Measurements from ENCODE around the gene SAMD13.
A peak's percentile ranks its signal among the peaks of the same experiment; 100 is the strongest.

Gene SAMD13

GRCh38 chr1:84298328-84298683 is 3.2 kb upstream of the SAMD13 start:
- peaks cover 40% of the 10 kb centered on the region for H3K4me1 Mint-ChIP-seq
- peak; percentile 69 for DNase-seq

DNA sequence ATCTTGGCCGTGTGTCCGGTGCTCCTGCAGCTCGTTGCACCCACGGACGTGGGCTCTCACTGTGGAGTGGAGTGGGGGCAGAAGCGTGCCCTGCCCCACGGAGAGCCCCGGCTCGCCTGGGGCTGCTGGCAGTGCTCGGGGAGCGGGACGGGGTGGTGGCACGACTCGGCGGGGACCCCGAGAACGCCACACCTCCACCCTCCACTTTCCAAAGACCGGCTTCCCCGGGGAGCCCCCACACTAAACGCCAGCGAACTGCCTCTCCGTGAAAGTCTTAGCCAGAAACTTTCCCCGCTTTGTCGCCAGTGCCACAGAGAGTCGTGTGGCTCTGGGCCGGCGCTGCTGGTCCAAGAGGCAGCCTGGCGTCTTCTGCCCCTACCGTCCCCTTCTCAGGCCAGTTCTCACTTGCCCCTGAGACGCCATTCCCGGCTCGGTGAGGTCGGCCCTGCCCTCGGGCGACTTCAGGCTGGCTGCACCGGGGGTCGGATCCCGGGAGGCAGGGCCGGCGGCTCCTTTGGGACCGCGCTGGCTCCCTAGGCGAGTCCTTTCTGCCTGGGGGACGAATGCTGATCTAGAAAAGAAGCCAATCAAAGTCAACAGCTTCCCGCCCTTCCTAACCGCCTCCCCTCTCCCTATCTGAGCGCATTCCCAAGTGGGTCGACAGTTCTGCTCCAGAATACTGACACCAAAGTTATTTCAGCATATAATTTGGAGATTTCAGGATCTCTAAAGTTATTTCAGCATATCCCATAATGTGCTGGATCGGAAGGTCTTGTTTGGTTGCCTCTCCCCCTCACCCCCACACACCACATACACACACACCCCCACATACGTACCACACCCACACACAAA is 2.6 kb upstream of the SAMD13 start:
- Mint-ChIP-seq H3K27ac (peak overlapping the region; percentile 82), H3K27me3 (peaks cover 4% of the 10 kb centered on the region), H3K4me3 (peak overlapping the region; percentile 83), H3K36me3 (ENCODE audit: low read depth) (no peaks in the 10 kb centered on the region), H3K4me1 (peaks cover 44% of the 10 kb centered on the region), H3K9me3 (no peaks in the 10 kb centered on the region)
- DNase-seq = peak; percentile 33
- ATAC-seq = peak; percentile 58

More at GRCh38 chr1:84298328-84298683, 3.2 kb upstream of the SAMD13 start:
- H3K36me3 Mint-ChIP-seq (ENCODE audit: low read depth) = no peaks in the 10 kb centered on the region
- peaks cover 4% of the 10 kb centered on the region for H3K27me3 Mint-ChIP-seq
- H3K9me3 Mint-ChIP-seq = no peaks in the 10 kb centered on the region
- H3K27ac Mint-ChIP-seq = peak overlapping the region; percentile 82
- peak overlapping the region; percentile 83 for H3K4me3 Mint-ChIP-seq
- ATAC-seq = peak; percentile 75

GRCh38 chr1:84299536-84300170 is 1.9 kb upstream of the SAMD13 start:
- H3K4me1 Mint-ChIP-seq = peaks cover 48% of the 10 kb centered on the region
- H3K9me3 Mint-ChIP-seq = no peaks in the 10 kb centered on the region

GRCh38 chr1:84300501-84300900 is 1.0 kb upstream of the SAMD13 start:
- Mint-ChIP-seq H3K27me3 (peaks cover 4% of the 10 kb centered on the region), H3K4me1 (peaks cover 50% of the 10 kb centered on the region), H3K36me3 (ENCODE audit: low read depth) (no peaks in the 10 kb centered on the region), H3K9me3 (no peaks in the 10 kb centered on the region), H3K4me3 (peak overlapping the region; percentile 13), H3K27ac (no peak overlapping the region)
- ATAC-seq (no peak), DNase-seq (no peak)

More at GRCh38 chr1:84299536-84300170, 1.9 kb upstream of the SAMD13 start:
- H3K27me3 Mint-ChIP-seq = peaks cover 4% of the 10 kb centered on the region
- H3K27ac Mint-ChIP-seq = peak overlapping the region; percentile 82
- H3K36me3 Mint-ChIP-seq (ENCODE audit: low read depth) = no peaks in the 10 kb centered on the region
- ATAC-seq = no peak
- DNase-seq = no peak
- peak overlapping the region; percentile 83 for H3K4me3 Mint-ChIP-seq

DNA sequence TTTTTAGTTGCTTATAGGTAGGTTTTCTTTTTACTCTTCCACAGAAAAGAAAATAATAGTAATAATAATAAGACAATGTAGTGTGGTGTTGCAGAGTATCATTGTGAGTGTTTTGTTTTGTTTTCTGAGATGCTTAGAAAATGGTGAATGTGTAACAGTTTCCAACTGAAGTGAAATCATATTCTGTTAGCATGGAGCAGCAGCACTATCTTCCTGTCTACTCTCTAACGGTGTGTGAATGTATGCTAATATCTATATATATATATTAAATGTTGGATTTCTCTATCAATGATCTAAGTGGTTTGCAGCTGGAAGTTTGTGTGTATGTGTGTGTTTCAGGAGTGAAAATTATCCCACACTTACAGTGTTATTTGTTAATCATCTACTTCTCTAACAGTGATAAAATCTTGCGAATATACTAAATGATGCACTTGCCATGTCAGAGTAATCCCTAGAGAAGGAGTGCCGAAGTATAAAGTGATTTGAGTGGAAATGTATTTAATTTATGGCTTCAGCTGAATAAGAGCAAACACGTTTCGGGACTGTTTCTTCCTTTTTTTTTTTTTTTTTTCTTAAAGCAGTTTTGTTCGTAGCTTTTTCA is 377 bp downstream of the SAMD13 start:
- H3K36me3 Mint-ChIP-seq (ENCODE audit: low read depth) = no peaks in the 10 kb centered on the region
- peaks cover 2% of the 10 kb centered on the region for H3K9me3 Mint-ChIP-seq
- ATAC-seq (no peak), DNase-seq (no peak)
- H3K4me1 Mint-ChIP-seq = peaks cover 50% of the 10 kb centered on the region
- H3K27me3 Mint-ChIP-seq = peaks cover 4% of the 10 kb centered on the region
- H3K27ac Mint-ChIP-seq = peak overlapping the region; percentile 49
- peak overlapping the region; percentile 72 for H3K4me3 Mint-ChIP-seq

- Mint-ChIP-seq H3K36me3 (ENCODE audit: low read depth) (no peaks in the 10 kb centered on the region), H3K27ac (peak overlapping the region; percentile 37), H3K9me3 (peaks cover 13% of the 10 kb centered on the region), H3K4me1 (peaks cover 47% of the 10 kb centered on the region), H3K4me3 (peak overlapping the region; percentile 72), H3K27me3 (peaks cover 4% of the 10 kb centered on the region)
- DNase-seq = no peak
- no peak for ATAC-seq
Observed at GRCh38 chr1:84303314-84303830, 1.9 kb downstream of the SAMD13 start.

DNA sequence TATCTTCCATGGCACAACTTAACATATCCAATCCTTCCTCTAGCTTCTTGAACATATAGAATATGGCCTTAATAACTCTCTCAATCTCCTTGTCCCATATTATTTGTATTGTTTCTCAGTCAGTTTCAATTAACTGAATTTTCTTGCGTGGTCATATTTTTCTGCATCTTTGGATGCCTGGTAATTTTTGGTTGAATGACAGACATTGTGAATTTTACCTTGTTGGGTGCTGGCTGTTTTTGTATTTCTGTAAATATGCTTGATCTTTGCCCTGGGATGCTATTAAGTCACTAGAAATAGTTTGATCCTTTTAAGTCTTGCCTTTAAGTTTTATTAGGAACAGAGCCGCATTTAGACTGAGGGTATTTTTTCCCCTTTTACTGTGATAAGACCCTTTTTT is 5.9 kb downstream of the SAMD13 start:
- no peaks in the 10 kb centered on the region for H3K36me3 Mint-ChIP-seq (ENCODE audit: low read depth)

DNA sequence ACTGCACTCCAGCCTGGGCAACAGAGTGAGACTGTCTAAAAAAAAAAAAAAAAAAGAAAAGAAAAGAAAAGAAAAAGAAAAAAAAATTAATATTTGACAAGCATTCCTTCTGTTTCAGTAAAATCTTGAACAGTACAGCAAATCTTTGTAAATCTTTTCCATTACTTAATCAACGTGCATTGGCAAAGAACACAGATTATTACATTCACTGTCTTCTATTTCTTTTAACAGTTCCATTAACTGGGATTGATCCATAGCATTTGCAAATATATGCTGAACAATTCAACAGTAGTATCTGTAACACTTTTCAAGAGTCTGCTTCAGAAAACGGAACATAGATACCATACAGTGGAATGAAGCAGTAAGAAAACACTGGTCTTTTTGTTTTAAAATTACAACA is 9.8 kb downstream of the SAMD13 start:
- no peaks in the 10 kb centered on the region for H3K27me3 Mint-ChIP-seq
- H3K36me3 Mint-ChIP-seq (ENCODE audit: low read depth) = no peaks in the 10 kb centered on the region
- ATAC-seq = no peak
- H3K27ac Mint-ChIP-seq = no peak overlapping the region
- H3K9me3 Mint-ChIP-seq = peaks cover 13% of the 10 kb centered on the region
- no peak for DNase-seq
- H3K4me3 Mint-ChIP-seq = no peak overlapping the region
- no peaks in the 10 kb centered on the region for H3K4me1 Mint-ChIP-seq

More for the DNA sequence above, 5.9 kb downstream of the SAMD13 start:
- H3K27ac Mint-ChIP-seq = no peak overlapping the region
- peaks cover 19% of the 10 kb centered on the region for H3K4me1 Mint-ChIP-seq
- no peaks in the 10 kb centered on the region for H3K27me3 Mint-ChIP-seq
- no peak overlapping the region for H3K4me3 Mint-ChIP-seq
- peaks cover 13% of the 10 kb centered on the region for H3K9me3 Mint-ChIP-seq
- no peak for DNase-seq
- no peak for ATAC-seq

DNA sequence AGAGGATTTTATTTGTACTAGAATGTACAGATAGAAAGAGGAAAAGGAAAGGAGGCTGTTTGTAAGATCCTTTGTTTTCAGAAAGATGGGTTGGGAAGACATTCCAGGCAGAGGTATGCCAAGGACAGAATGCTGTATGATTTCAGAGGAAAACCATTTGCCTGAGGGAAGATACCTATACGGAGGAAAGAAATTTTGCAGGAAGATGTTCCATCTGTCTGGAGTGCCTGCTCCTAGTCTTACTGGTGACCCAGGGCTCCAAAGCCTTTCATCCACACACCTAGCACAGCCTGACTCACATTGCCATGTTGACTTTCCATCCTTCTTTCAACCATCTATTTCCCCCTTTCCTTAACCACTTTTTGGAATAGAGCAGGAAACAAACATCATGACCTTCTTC is 18.2 kb downstream of the SAMD13 start:
- Mint-ChIP-seq H3K36me3 (ENCODE audit: low read depth) (no peaks in the 10 kb centered on the region), H3K27ac (no peak overlapping the region), H3K27me3 (no peaks in the 10 kb centered on the region), H3K9me3 (peaks cover 10% of the 10 kb centered on the region), H3K4me1 (no peaks in the 10 kb centered on the region), H3K4me3 (no peak overlapping the region)
- DNase-seq (no peak), ATAC-seq (no peak)

DNA sequence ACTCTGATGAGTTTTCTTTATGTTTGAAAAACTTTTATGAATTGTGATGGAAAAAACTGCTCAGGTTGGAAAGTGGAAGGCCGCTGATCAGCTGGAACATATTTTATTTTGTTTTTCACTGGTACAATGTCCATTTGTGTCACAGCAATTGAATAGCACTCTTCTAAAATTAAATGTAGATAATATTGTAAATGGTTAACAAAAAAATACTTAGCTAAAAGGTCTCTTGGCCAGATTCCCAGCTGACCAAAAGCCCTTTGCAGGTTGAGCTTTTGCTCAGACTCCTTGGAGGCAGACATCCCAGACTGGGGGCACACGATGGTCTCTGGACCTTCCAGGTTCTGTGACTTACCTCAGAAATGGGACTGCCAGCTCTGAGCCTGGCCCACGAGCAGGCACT is 26.3 kb downstream of the SAMD13 start:
- Mint-ChIP-seq H3K36me3 (ENCODE audit: low read depth) (no peaks in the 10 kb centered on the region), H3K4me1 (no peaks in the 10 kb centered on the region), H3K27me3 (no peaks in the 10 kb centered on the region), H3K9me3 (no peaks in the 10 kb centered on the region), H3K4me3 (no peak overlapping the region), H3K27ac (no peak overlapping the region)
- ATAC-seq (no peak), DNase-seq (no peak)

GRCh38 chr1:84330125-84330984 is 28.8 kb downstream of the SAMD13 start:
- ATAC-seq (no peak), DNase-seq (no peak)
- peaks cover 2% of the 10 kb centered on the region for H3K9me3 Mint-ChIP-seq
- no peak overlapping the region for H3K4me3 Mint-ChIP-seq
- H3K27ac Mint-ChIP-seq = no peak overlapping the region
- no peaks in the 10 kb centered on the region for H3K36me3 Mint-ChIP-seq (ENCODE audit: low read depth)
- peaks cover 10% of the 10 kb centered on the region for H3K4me1 Mint-ChIP-seq
- H3K27me3 Mint-ChIP-seq = no peaks in the 10 kb centered on the region

- no peaks in the 10 kb centered on the region for H3K27me3 Mint-ChIP-seq
- peaks cover 8% of the 10 kb centered on the region for H3K36me3 Mint-ChIP-seq (ENCODE audit: low read depth)
- H3K4me1 Mint-ChIP-seq = peaks cover 7% of the 10 kb centered on the region
- no peak overlapping the region for H3K27ac Mint-ChIP-seq
- H3K4me3 Mint-ChIP-seq = no peak overlapping the region
- no peak for ATAC-seq
- H3K9me3 Mint-ChIP-seq = peaks cover 35% of the 10 kb centered on the region
- no peak for DNase-seq
Observed at GRCh38 chr1:84339503-84339902, 38.0 kb downstream of the SAMD13 start.

DNA sequence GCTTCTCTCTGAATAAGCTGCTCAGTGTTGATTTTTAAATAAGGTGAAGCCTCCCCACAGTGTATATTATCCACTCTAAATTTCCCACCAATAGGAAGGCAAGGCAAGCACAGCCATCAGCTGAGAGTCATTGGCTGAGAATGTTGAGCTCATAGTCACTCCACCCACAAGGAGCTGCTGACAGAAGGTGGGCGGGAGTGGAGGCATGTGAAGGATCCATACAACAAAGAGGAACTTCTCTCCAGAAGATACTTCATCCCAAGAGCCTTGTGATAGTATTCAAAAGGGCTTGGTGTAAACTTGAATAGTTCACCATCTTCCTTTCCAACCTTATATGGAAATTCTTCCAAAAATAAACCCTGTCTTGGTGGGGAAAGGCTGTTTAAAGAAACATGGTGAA is 42.8 kb downstream of the SAMD13 start:
- no peaks in the 10 kb centered on the region for H3K4me1 Mint-ChIP-seq
- DNase-seq = no peak
- H3K27me3 Mint-ChIP-seq = no peaks in the 10 kb centered on the region
- H3K4me3 Mint-ChIP-seq = no peak overlapping the region
- H3K27ac Mint-ChIP-seq = no peak overlapping the region
- no peaks in the 10 kb centered on the region for H3K36me3 Mint-ChIP-seq (ENCODE audit: low read depth)
- ATAC-seq = no peak
- H3K9me3 Mint-ChIP-seq = peaks cover 7% of the 10 kb centered on the region

GRCh38 chr1:84345220-84345619 is 43.7 kb downstream of the SAMD13 start:
- Mint-ChIP-seq H3K36me3 (ENCODE audit: low read depth) (no peaks in the 10 kb centered on the region), H3K27me3 (no peaks in the 10 kb centered on the region), H3K4me1 (no peaks in the 10 kb centered on the region), H3K4me3 (no peak overlapping the region), H3K9me3 (peaks cover 7% of the 10 kb centered on the region), H3K27ac (no peak overlapping the region)
- ATAC-seq = no peak
- DNase-seq = no peak
